OCI-LY1 (cell line): ENCODE results near the gene KCNMA1.

Experiments used
- CTCF ChIP-seq: fragments of 200-600 bp; sonication (generic), shearing (Covaris generic); IDR thresholded peaks from 2 replicates; pipeline ENCODE4 v1.5.1; 2017; ENCODE audit warnings: mild to moderate bottlenecking, antibody characterized with exemption, low read length, moderate library complexity, mixed read lengths
- EZH2 ChIP-seq: fragments of 200-600 bp; sonication (generic), shearing (Covaris generic); IDR thresholded peaks from 2 replicates; pipeline ENCODE4 v1.8.0; 2017; ENCODE audit warnings: borderline replicate concordance, mixed run types, mild to moderate bottlenecking, antibody characterized with exemption, low read length, moderate library complexity, mixed read lengths

- TF ChIP-seq CTCF (no peak), EZH2 (no peak)
Observed at GRCh38 chr10:77026148-77026547, 611.5 kb downstream of the KCNMA1 start.
